HepG2 (cell line): ENCODE results near the gene PVALB. TPM values are rescaled to one million over a fixed set of nuclear protein-coding genes. Genes with fewer than 3 reads are reported as not detected.

Experiments used
- ATAC-seq: fragments of 200-7000 bp; cut with Tn5 transposase; 3 replicates; pipeline ENCODE4 v1.9.1; 2020; ENCODE audit warnings: mild to moderate bottlenecking, moderate library complexity
- BruUV-seq: library from RNA; stranded (reverse); fragments of 400-500 nt; replicated peaks from 2 replicates; lab custom pipeline; 2021; lab: Mats Ljungman, UMichigan
- CTCF ChIA-PET: fragments of 300-600 bp; formaldehyde crosslinking; extraction: SDS; loops from one replicate; lab custom pipeline; 2021; ENCODE audit warnings: low total read pairs, inconsistent platforms, low intra/inter-chr PET ratio; lab: Yijun Ruan, JAX
- POLR2A ChIA-PET: fragments of 350-600 bp; sonication (Branson Sonifier 250); formaldehyde crosslinking; loops from one replicate; lab custom pipeline; 2020; ENCODE audit warnings: antibody characterized with exemption, inconsistent platforms; lab: Yijun Ruan, JAX
- DNase-seq: peaks from one replicate; pipeline ENCODE4 v3.0.0-alpha.2; 2015; ENCODE audit warnings: low spot score
- FAIRE-seq: peaks from 3 replicates; lab custom pipeline; 2011; peaks lifted over from hg19 to GRCh38; lab: Jason Lieb, UNC
- H2AFZ ChIP-seq: one replicate; pipeline ENCODE4 v1.6.1; 2011; ENCODE audit warnings: low read length, inconsistent platforms
- H3K27ac ChIP-seq: fragments of 300-600 bp; 3 replicates; pipeline ENCODE4 v1.8.0; 2011; ENCODE audit warnings: mixed run types, mild to moderate bottlenecking, mixed read lengths, low read length, inconsistent platforms; ENCODE audit not compliant: insufficient read depth; ENCODE audit errors: extremely low read length
- H3K27me3 ChIP-seq, 2 experiments: fragments of 200-600 bp in 1 of 2; 2 replicates in 1 of 2; 3 replicates in 1 of 2; pipeline versions ENCODE4 v1.6.0 to v1.8.0; 2011; ENCODE audit warnings: low read length in 2 of 2, mild to moderate bottlenecking in 2 of 2, moderate library complexity in 2 of 2, inconsistent platforms in 1 of 2; ENCODE audit not compliant: insufficient read depth in 2 of 2, control insufficient read depth in 1 of 2
- H3K36me3 ChIP-seq, 2 experiments: fragments of 200-600 bp in 1 of 2; replicated peaks in 1 of 2; 2 replicates in 1 of 2; 3 replicates in 1 of 2; pipeline versions ENCODE4 v1.5.1 to v1.8.0; 2011; ENCODE audit warnings: low read length in 2 of 2, inconsistent platforms in 1 of 2; ENCODE audit not compliant: insufficient read depth in 2 of 2, control insufficient read depth in 1 of 2
- H3K4me1 ChIP-seq: 2 replicates; pipeline ENCODE4 v1.5.1; 2012; ENCODE audit warnings: low read length, inconsistent platforms; ENCODE audit not compliant: insufficient read depth
- H3K4me2 ChIP-seq: 2 replicates; pipeline ENCODE4 v1.6.0; 2011; ENCODE audit warnings: low read depth, low read length, inconsistent platforms
- H3K4me3 ChIP-seq, 3 experiments: fragments of 200-600 bp in 1 of 3; sonication (generic), shearing (Covaris generic) in 1 of 3; replicated peaks in 1 of 3; 2 replicates each; pipeline ENCODE4 v1.5.1; 2011 to 2016; ENCODE audit warnings: low read length in 3 of 3, inconsistent platforms in 2 of 3, low read depth in 2 of 3, mild to moderate bottlenecking in 2 of 3, control low read depth in 1 of 3, mixed read lengths in 1 of 3; ENCODE audit not compliant: insufficient read depth in 1 of 3
- H3K79me2 ChIP-seq: one replicate; pipeline ENCODE4 v1.6.1; 2011; ENCODE audit warnings: low read length, inconsistent platforms; ENCODE audit not compliant: insufficient read depth
- H3K9ac ChIP-seq: 2 replicates; pipeline ENCODE4 v1.6.0; 2011; ENCODE audit warnings: mild to moderate bottlenecking, low read depth, low read length, inconsistent platforms; ENCODE audit not compliant: insufficient read depth
- H3K9me3 ChIP-seq: 2 replicates; pipeline ENCODE4 v1.5.1; 2012; ENCODE audit warnings: mild to moderate bottlenecking, low read length
- H4K20me1 ChIP-seq: 2 replicates; pipeline ENCODE4 v1.6.0; 2011; ENCODE audit warnings: inconsistent platforms, mild to moderate bottlenecking, low read length, moderate library complexity; ENCODE audit not compliant: insufficient read depth
- AHR ChIP-seq: IDR thresholded peaks from 2 replicates; pipeline ENCODE4 v1.6.1; 2018; ENCODE audit warnings: missing genetic modification reagents, missing compliant biosample characterization
- GPN1 ChIP-seq: sonication (generic); formaldehyde crosslinking; IDR thresholded peaks from 2 replicates; pipeline ENCODE4 v1.5.1; 2020; ENCODE audit warnings: missing genetic modification reagents, borderline replicate concordance
- KDM4B ChIP-seq: sonication (generic); formaldehyde crosslinking; IDR thresholded peaks from 2 replicates; pipeline ENCODE4 v1.4.0; 2020; ENCODE audit warnings: missing genetic modification reagents
- MAZ ChIP-seq, 2 experiments: sonication (generic) in 1 of 2; formaldehyde crosslinking in 1 of 2; IDR thresholded peaks; 2 replicates each; pipeline versions ENCODE4 v1.5.0 to v1.6.1; 2012 to 2020; ENCODE audit warnings: low read depth in 2 of 2, mild to moderate bottlenecking in 2 of 2, borderline replicate concordance in 1 of 2, improper control_type of control experiment in 1 of 2, low read length in 1 of 2, missing genetic modification reagents in 1 of 2, moderate library complexity in 1 of 2
- MBD4 ChIP-seq: IDR thresholded peaks from 2 replicates; pipeline ENCODE4 v1.6.1; 2012; ENCODE audit warnings: low read length, inconsistent platforms, borderline replicate concordance
- NFE2L2 ChIP-seq: fragments of 150-350 bp; IDR thresholded peaks from 2 replicates; pipeline ENCODE4 v1.6.1; 2014; ENCODE audit warnings: low read length
- NONO ChIP-seq, 2 experiments: fragments of 450-650 bp in 1 of 2; sonication (generic) in 1 of 2; formaldehyde crosslinking in 1 of 2; IDR thresholded peaks in 1 of 2; conservative IDR thresholded peaks in 1 of 2; 2 replicates each; pipeline versions ENCODE4 v1.6.1 to v1.8.0; 2017 to 2022; ENCODE audit warnings: mild to moderate bottlenecking in 1 of 2, missing genetic modification reagents in 1 of 2, moderate library complexity in 1 of 2
- PTBP1 ChIP-seq: fragments of 200-400 bp; formaldehyde crosslinking; IDR thresholded peaks from 2 replicates; pipeline ENCODE4 v1.6.1; 2018; ENCODE audit warnings: low read length, low read depth; ENCODE audit not compliant: poor library complexity, severe bottlenecking
- RAD51 ChIP-seq: fragments of 450-650 bp; IDR thresholded peaks from 2 replicates; pipeline ENCODE4 v1.6.1; 2016; ENCODE audit warnings: borderline replicate concordance
- ZFP36 ChIP-seq: fragments of 150-350 bp; IDR thresholded peaks from 2 replicates; pipeline ENCODE4 v1.6.1; 2018; ENCODE audit warnings: borderline replicate concordance, low read length, low read depth; ENCODE audit not compliant: partially characterized antibody
- ZNF652 ChIP-seq: IDR thresholded peaks from 2 replicates; pipeline ENCODE4 v1.6.1; 2016; ENCODE audit warnings: low read depth, borderline replicate concordance
- ZSCAN31 ChIP-seq: sonication (generic); formaldehyde crosslinking; IDR thresholded peaks from 2 replicates; pipeline ENCODE4 v1.5.0; 2020; ENCODE audit warnings: low read depth, mild to moderate bottlenecking, missing genetic modification reagents
- WGBS: methylation state at CpG from one replicate; pipeline ENCODE4 v1.1.6; 2017; ENCODE audit warnings: low lambda C conversion rate; 5-methylcytosine and 5-hydroxymethylcytosine counted together
- in situ Hi-C: cut with HindIII; loops from 2 replicates; pipeline ENCODE4 v1.10.0; 2017; ENCODE audit warnings: low pct_unique_long_range_greater_than_20kb; ENCODE audit not compliant: extremely low pct_ligation_motif_present
- intact Hi-C: fragments of 100-400 bp; cut with micrococcal nuclease; formaldehyde crosslinking; loops from one replicate; pipeline ENCODE4 v1.10.0; 2022; ENCODE audit not compliant: unreplicated experiment
- polyA plus RNA-seq, 8 experiments: library from polyadenylated mRNA; depleted of rRNA in 3 of 8; stranded (reverse) in 7 of 8; unstranded in 1 of 8; fragments of >200 nt; fragmentation: Illumina TruSeq in 4 of 8; extraction: Trizol in 4 of 8; gene quantifications; 2 replicates each; pipeline versions ENCODE4 v1.2.1 to v1.2.3, GENCODE V29; 2011 to 2016; ENCODE audit warnings: low read depth in 4 of 8, missing spikeins in 1 of 8, mixed read lengths in 1 of 8; ENCODE audit not compliant: insufficient read depth in 1 of 8
- total RNA-seq, 5 experiments: library from RNA; depleted of rRNA; stranded (reverse); fragments of >200 nt; fragmentation: Illumina TruSeq; extraction: Trizol; gene quantifications; 2 replicates each; pipeline ENCODE4 v1.2.3, GENCODE V29; 2016; ENCODE audit warnings: low read depth in 1 of 5
- TF ChIP-seq, protein P1 (sequence below): sonication (generic); formaldehyde crosslinking; IDR thresholded peaks from 2 replicates; pipeline ENCODE4 v1.4.0; 2020; ENCODE audit warnings: mild to moderate bottlenecking, missing genetic modification reagents
- TF ChIP-seq, protein P2 (sequence below): sonication (generic); formaldehyde crosslinking; IDR thresholded peaks from 2 replicates; pipeline ENCODE4 v1.4.0; 2020; ENCODE audit warnings: missing genetic modification reagents, low read depth, mild to moderate bottlenecking, borderline replicate concordance
- TF ChIP-seq, protein P3 (sequence below): sonication (generic); formaldehyde crosslinking; IDR thresholded peaks from 2 replicates; pipeline ENCODE4 v1.5.0; 2020; ENCODE audit warnings: mild to moderate bottlenecking, missing genetic modification reagents

PVALB gene
- total and polyA plus RNA-seq, 2 of the 13 experiments (the other 11 are each of a cell fraction or from before 2014, with no cell fraction given): not detected

DNA sequence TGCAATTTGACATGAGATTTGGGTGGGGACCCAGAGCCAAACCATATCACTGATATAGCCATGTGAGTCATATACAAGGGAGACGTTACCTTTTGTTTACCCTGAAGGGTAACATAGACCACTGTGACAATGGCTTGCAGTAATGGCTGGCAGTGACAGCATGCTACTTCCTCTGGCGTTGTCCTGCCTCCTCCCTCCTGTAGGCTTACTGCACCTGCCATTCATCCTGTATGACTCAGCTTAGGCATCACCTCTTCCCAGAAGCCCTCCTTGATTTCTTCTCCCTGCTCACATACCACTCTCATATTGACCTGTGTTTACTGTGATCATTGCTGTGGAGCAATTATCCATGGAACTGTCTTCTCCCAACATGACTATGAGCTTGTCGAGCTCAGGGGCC is 12.0 kb upstream of the PVALB start:
- Histone ChIP-seq H3K36me3 (no peaks in the 10 kb centered on the region), H4K20me1 (no peaks in the 10 kb centered on the region), H3K4me1 (peaks cover 11% of the 10 kb centered on the region), H3K4me2 (no peak overlapping the region), H3K9ac (no peak overlapping the region), H3K27ac (no peak overlapping the region), H3K79me2 (no peaks in the 10 kb centered on the region), H3K27me3 (peaks cover under 1 to 2% of the 10 kb centered on the region in 2 experiments; a peak in 3 of 5 replicates), H3K9me3 (no peaks in the 10 kb centered on the region), H2AFZ (no peak overlapping the region)
- no TSS peak for BruUV-seq
- no peak for ATAC-seq
- ChIA-PET CTCF (no interaction called here), POLR2A (no interaction called here)
- WGBS: 5% methylated on average over 2 of the region's 3 CpGs
- in situ Hi-C loops (no loop called here), intact Hi-C loops (no loop called here)
- FAIRE-seq: no peak
- no peak for DNase-seq
- TF ChIP-seq ZFP36: peak; percentile 83
- TF ChIP-seq PTBP1: no peak
- TF ChIP-seq, all 625 proteins: peak for 1
- no peak overlapping the region for H3K4me3 ChIP-seq

DNA sequence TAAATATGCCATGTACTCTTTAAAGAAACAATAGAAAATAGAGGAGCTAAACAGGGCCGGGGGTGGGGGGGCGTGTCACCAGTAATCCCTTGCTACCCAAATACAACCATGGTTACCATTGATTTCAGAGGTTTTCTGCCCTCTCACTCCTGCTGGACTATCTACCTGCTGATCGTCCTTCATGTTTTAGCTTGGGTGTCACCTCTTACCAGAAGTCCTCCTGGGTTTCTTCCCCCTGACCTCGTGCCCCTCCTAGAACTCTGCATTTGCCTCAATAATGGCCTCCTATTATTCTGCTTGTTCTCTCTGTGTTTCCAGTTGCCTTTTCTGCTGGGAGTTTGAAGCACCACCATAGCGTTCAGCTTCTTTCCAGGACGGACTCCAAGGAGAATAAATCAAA is 9.4 kb upstream of the PVALB start:
- FAIRE-seq (no peak), DNase-seq (no peak), ATAC-seq (no peak)
- peaks cover 11% of the 10 kb centered on the region for H3K4me1 ChIP-seq
- H3K27ac ChIP-seq: no peak overlapping the region
- no peaks in the 10 kb centered on the region for H3K9me3 ChIP-seq
- 1% methylated on average over 6 of the region's 6 CpGs for WGBS
- ChIA-PET CTCF (no interaction called here), POLR2A (no interaction called here)
- intact Hi-C loops: no loop called here
- no peaks in the 10 kb centered on the region for H3K79me2 ChIP-seq
- in situ Hi-C loops: no loop called here
- H3K36me3 ChIP-seq: no peaks in the 10 kb centered on the region
- no peak overlapping the region for H3K4me2 ChIP-seq
- H2AFZ ChIP-seq: no peak overlapping the region
- BruUV-seq: no TSS peak
- H3K27me3 ChIP-seq: peaks cover 2 to 14% of the 10 kb centered on the region in 2 experiments; a peak in 2 of 5 replicates
- H4K20me1 ChIP-seq: no peaks in the 10 kb centered on the region
- no peak overlapping the region for H3K9ac ChIP-seq
- H3K4me3 ChIP-seq: no peak overlapping the region
- TF ChIP-seq ZNF652 (CRISPR knock-in tag): no peak
- no peak for TF ChIP-seq MBD4
- TF ChIP-seq AHR (CRISPR knock-in tag): no peak
- TF ChIP-seq, protein P1, sequence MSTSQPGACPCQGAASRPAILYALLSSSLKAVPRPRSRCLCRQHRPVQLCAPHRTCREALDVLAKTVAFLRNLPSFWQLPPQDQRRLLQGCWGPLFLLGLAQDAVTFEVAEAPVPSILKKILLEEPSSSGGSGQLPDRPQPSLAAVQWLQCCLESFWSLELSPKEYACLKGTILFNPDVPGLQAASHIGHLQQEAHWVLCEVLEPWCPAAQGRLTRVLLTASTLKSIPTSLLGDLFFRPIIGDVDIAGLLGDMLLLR (CRISPR knock-in tag): no peak
- TF ChIP-seq, protein P2, sequence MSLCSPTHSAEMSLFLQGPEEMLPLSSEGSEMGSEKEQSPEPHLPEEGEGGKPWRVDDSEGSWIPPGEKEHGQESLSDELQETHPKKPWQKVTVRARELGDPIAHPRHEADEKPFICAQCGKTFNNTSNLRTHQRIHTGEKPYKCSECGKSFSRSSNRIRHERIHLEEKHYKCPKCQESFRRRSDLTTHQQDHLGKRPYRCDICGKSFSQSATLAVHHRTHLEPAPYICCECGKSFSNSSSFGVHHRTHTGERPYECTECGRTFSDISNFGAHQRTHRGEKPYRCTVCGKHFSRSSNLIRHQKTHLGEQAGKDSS (CRISPR knock-in tag): no peak
- TF ChIP-seq NONO (IDR thresholded peaks at IDR 0.05): no peak
- TF ChIP-seq NONO (CRISPR knock-in tag; conservative IDR thresholded peaks at IDR 0.05): no peak
- no peak for TF ChIP-seq ZSCAN31 (CRISPR knock-in tag)
- no peak for TF ChIP-seq GPN1 (CRISPR knock-in tag)
- TF ChIP-seq KDM4B (CRISPR knock-in tag): no peak
- TF ChIP-seq MAZ (IDR thresholded peaks at IDR 0.05; ENCODE audit: borderline replicate concordance, low read depth, low read length): no peak
- no peak for TF ChIP-seq MAZ (CRISPR knock-in tag; IDR thresholded peaks at IDR 0.05; ENCODE audit: low read depth)
- TF ChIP-seq RAD51: no peak
- no peak for TF ChIP-seq NFE2L2
- TF ChIP-seq, protein P3, sequence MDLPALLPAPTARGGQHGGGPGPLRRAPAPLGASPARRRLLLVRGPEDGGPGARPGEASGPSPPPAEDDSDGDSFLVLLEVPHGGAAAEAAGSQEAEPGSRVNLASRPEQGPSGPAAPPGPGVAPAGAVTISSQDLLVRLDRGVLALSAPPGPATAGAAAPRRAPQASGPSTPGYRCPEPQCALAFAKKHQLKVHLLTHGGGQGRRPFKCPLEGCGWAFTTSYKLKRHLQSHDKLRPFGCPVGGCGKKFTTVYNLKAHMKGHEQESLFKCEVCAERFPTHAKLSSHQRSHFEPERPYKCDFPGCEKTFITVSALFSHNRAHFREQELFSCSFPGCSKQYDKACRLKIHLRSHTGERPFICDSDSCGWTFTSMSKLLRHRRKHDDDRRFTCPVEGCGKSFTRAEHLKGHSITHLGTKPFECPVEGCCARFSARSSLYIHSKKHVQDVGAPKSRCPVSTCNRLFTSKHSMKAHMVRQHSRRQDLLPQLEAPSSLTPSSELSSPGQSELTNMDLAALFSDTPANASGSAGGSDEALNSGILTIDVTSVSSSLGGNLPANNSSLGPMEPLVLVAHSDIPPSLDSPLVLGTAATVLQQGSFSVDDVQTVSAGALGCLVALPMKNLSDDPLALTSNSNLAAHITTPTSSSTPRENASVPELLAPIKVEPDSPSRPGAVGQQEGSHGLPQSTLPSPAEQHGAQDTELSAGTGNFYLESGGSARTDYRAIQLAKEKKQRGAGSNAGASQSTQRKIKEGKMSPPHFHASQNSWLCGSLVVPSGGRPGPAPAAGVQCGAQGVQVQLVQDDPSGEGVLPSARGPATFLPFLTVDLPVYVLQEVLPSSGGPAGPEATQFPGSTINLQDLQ (CRISPR knock-in tag): no peak
